NCI-H146 treated with DMSO at 0.1 percent for 48 hours (cell line): ENCODE measurements around the gene HOXA3.

Experiments used
- DNase-seq: peaks from one replicate; lab custom pipeline; 2025; ENCODE audit not compliant: unreplicated experiment; lab: John Stamatoyannopoulos, UW

Gene HOXA3

DNA sequence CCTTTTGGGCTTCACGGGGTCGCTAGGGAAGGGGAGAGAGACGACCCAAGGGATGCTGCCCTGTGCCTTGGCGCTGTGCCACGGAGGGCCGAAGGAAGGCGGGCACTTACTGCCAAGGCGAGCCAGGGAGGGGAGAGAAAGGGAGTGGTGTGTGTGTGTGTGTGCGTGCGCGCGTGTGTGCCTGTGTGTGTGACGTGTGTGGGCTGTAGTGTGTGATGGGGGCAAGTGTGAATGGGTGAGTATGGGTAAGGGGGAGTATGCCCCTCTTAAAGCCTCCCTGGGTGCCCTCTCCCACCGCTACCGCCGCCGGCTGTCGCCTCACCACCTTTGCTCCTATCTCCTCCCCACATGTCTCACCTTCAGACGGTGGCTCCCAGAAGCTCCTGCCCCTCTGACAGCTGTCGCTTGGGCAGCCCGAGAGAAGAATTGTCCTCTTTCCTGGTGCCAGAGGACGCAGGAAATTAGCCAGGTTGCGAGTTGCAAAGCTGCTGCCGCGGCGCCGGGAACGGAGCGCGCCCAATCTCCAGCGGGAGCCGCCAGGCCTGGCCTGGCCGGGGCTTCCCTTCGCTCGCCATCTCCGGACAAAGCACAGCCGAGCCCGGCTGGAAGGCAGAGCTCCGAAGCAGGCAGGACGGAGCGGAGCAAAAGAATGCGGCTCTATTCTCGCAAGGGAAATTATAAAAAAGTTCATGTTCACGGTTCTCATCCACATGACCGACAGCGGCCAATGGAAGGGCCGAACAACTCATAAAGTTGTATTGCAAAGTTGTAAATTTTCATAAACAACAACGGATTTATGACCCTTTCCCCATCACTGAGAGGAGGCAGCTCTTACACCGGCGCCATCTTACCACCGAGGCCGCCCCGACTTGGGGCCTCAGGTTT is at the start of gene HOXA3:
Gene HOXA3 (minus strand): TSS at position 653 of the 885 bp plus-strand sequence. CDS start 41,943 bp downstream, outside the sequence.
- no peak for DNase-seq

DNA sequence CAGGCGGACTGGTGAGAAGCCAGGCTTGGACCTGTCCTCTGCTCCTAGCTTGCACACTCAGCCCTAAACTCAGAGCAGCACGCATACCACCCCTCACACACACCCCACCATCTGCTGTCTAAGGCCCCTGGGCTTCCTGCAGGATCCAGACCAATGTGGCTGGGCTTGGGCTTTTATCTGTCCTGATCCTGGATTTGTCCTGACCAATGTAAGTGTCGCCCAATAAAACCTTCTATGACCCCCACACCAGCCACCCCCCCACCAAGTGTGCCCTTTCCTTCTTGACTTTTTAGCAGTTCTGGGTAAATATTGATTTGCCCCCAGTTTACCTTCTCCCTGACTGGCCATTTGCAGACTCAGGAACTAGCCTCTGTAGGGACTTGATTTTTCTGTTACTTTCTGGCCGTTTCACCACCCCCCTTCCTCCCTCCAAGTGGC is 49.2 kb upstream of the HOXA3 start:
- DNase-seq, result no peak

DNA sequence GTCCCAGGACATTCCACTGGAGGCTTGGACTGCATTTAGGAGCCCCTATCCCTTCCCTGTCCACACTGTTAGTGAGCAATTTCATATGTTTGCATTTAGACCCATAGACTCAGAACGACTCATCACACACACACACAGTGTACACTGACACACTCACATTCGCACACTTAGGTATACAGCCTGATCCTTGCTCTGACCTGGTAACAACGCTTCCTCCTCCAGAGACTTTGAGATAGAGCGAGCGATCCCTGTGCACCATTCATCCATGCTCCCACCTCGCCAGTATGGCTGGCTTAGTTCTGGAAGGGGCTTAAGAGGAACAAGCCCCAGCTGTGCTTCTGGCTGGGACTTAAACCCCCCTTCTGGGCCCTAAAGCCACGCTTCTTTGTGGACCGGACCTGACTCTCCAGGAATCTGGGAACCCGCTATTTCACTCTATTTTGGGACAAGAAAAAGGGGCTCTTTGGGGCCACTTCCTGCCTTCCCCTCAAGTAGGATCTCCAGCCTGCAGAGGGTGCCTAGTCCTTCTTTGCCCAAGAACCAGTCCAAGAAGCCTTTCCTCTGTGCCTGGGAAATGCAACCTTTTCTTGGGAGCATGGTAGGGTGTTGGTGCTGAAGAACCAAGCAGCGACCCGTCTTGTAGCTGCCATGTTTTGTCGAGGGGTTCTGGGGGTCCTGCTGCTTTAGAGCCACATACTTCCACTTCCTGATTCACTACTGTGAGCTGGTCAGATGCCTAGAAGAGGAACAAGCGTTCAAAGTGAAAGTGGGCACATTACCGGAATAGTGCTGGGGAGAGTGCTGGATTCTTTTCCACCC is 48.6 kb upstream of the HOXA3 start:
- no peak for DNase-seq

DNA sequence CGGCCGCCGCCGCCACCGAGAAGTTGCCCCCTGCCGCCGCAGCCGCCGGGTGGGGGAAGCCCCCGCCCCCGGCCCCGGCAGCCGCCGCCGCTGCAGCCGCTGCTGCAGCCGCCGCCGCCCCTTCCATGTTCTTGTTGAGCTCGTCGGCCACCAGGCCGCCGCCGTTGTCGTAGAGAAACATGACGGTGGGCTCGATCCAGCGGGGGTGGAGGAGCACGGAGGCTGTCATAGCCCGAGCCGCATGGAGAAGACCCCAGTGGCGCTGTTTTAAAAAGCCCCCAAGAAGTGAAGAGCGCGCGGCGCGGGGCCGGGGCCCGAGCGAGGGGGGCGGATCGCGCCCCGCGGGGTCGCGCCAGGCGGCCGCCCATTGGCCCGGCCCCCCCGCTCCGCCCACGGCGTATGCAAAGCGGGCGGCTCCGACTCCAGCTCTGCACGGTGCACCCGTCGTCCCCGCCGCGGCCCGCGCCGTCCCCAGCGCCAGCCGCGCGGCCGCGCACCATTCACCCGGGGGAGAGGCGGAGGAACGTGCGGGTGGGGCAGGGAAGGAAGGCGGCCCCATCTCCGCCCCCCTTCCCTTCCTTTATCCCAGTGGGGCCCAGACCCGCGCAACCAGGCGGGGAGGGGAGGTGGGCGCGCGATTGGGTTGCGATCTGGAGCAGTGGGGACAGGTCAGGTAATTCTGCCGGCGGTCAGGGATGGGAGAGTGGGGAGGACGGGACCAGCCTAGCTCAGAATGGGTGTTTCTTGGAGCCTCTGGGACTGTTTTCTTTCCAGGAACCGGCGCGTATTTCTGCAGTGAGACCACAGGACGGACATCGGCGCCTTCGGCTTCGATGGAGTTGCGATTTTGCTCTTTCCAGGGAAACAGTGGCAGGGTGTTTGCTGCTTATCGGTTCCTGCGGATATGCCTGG is 47.7 kb upstream of the HOXA3 start, which contains the start of gene HOXA13:
Gene HOXA13 (minus strand): TSS at position 243 of the 912 bp plus-strand sequence. CDS start 14 bp downstream, at position 229.
- DNase-seq, result peak; percentile 25

DNA sequence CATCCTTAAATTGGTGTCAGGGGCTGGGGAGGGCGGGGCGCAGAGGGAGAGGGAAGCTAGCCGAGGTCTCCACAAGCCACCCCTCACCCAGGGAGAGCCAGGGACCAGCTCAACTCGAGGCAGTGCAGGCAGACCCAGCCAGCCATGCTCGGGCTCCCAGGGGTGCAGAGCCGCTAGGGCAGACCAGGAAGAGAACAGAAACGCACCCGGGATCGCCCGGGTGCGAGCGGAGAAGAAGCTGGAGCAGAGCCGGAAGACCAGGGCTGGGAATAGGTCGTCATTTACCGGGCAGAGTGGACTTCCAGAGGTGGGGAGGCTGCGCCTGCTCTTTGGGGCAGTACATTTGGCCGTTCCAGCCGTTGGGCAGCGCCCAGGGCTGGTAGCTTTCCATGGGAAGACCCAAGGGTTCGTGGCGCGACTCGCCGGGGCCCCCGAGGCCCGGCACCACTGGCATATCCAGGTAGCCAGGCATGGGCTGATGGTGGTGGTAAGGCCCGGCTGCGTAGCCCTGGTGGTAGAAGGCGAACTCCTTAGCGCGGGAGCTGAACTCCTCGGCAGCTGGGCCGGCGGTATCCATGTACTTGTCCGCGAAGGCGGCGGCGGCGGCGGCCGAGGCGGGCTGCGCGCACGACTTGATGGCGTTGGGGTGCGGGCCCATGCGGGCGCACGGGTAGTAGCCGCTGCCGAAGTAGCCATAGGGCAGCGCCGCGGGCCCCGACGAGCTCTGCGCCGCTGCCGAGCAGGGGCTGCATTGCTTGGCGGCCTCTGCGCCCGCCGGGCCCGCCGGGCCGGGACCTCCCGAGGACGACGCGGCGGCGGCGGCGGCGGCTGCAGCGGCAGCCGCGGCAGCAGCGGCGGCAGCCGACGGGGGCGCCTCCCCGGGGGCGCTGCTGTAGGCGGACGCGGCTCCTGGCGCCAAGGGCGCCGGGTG is 46.8 kb upstream of the HOXA3 start:
- DNase-seq, result no peak

DNA sequence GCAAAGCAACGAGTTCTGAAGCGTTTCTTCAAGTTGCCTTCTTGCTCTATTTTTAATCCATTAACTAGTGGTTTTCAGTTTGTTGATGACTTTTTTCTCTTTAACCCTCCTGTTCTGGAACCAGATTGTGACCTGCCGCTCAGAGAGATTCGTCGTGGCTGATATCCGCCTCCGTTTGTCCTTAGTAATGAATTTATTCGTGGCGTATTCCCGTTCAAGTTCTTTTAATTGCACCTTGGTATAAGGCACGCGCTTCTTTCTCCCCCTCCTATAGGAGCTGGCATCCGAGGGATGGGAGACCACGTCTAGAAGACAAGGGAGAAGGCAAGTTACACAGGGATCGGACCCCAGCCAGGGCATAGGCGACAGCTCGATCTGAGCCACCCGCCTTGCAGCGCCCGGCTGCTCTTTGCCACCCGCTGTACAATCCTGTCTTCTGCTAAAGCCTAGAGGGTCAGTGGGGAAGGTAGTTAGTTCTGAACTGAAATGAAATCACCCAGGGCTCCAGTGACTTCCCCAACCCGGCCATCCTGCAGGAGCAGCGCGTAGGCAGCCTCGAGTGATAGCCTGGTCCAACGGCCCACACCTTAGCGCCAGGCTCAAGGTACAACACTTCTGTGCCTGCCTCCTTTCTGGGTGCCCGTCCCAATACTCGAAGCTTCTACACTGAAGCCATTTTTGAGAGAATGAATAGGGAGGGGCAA is 45.9 kb upstream of the HOXA3 start:
- DNase-seq, result no peak

DNA sequence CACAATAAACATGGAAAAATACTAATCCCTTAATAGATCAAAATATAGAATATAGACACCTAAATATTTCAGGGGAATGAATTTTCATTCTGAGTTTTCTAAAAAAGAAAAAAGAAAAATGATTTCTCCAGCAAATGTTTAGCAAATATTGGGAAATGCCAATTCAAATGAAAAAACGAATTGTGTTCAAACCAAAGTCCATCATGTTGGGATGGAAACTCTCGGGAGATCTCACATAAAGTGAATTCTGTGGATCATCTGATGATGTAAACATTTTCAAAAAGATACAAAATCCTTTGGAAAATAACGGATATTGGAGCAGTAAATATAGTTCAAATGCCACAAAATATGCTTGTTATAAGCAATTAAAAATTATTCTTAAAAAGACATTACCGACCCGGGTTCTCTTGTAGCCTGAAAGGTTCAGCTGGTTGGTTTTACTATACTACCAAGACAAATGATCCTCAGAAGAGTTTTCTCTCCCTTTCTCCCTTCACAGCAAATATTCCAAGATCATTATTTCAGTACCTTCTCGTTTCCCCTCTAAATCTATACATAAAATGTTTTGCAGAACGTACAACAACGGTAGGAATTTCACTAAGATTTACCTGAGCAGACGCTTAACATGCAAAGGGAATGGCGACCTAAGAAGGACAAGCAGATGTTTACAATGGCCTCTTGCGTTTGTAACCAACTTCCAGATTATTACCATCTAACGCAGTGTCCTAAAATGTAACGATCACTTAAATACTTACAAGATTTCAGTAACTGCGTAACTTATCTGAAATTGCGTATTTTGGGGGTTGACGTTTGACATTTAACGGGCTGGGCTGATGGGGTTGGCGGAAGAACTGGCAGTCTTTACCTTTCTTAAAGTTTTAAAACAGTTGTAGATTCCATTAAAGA is 45.0 kb upstream of the HOXA3 start:
- no peak for DNase-seq

DNA sequence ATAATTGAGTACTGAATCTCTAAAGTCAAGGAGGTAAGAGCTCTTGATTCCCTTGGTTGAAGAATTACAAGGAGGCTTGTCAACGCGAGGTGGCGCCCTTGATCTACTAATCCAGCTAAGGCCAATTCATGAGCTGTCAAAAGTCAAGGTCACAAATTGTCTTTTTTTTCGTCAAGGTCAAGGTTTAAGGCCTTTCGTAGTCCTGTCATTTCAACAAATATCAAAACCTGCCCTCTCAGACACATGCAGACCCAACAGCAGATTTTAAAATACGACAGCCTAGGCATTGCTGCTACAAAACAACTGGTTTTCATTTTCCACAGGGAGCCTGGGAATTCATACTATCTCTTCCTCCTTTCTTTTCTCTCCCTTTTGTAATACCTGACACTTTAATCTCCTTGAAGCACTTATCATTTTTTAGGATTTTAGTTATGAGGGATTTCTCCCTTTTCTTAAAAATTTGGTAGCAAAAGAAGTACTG is 43.9 kb upstream of the HOXA3 start:
- DNase-seq, result peak; percentile 54

DNA sequence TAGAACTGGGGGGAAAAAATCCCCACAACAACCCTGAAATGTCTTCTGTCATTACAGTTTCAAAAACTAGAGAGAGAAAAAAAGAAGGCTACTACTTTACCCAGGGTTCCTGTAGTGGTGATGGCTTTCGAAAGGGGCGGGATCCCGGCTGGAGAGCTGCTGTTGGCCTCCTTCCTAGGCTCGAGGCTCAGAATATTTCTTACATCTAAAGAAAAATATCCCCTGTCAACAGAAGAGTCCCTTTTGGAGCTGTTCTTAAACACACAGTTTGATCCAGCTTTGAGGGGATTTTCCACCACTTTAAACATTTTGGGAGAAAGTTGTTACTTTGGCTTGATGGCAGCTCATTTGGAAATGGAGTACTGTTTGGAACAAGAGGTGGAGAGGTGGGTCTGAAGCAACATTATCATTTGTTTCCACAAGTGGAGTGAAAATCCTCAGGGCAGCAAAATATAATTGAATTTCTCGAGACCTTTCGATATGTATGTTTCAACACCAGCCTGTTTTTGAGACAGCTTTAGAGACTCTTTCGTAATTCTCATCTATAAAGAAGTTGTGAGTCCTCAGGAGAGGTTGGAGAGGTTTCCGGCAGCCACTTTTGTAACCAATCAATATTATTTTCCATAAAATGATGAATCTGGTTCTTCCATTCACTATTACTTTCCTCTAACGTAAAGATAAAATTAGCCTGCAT is 42.5 kb upstream of the HOXA3 start:
- no peak for DNase-seq

DNA sequence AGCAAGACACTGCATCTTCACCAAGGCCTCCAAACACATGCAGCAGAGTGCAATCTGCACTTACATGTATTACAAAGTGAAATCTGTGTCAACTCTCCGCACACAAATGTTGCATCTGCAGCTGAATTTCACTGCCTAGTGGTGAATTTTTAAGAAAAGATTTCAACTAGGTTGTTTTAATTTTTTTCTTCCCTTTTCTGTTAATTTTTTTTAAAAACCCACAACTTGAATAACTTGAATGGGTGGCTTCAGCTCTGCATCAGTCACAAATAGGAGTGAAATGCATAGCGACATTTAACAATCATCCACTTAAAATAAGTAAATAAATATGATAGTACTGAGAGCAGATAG is 41.6 kb upstream of the HOXA3 start:
- DNase-seq, result no peak

DNA sequence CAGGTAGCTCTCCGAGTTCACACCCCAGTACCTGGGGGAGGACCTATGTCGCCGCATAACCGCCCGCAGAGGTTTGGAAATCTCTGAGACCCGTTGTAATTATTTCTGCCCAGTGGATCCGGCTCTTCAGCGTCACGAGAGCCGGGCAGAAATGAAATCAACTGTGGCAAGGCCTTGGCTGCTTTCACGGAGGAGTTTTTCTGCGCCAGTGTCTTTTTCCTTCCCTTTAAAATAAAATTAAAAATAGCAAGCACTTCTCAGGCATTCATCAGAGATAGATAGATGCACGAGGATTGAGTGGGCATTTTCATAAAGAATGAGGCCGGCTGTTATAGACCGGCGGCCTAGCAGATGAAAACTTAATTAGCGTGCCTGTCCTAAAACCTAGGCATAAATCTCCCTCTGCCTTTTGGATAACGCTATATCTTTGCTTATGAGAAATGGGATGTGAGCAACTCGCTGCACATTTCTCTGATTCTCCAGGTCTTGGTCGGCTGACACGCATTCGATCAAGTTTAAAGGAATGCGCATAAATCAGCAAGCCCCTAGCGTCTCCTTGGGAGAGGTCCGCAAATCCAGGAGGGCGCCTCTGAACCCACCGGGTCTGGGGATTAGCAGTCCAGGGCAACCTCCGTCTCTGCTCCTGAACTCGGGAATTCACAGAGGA is 41.1 kb upstream of the HOXA3 start:
- DNase-seq, result no peak

DNA sequence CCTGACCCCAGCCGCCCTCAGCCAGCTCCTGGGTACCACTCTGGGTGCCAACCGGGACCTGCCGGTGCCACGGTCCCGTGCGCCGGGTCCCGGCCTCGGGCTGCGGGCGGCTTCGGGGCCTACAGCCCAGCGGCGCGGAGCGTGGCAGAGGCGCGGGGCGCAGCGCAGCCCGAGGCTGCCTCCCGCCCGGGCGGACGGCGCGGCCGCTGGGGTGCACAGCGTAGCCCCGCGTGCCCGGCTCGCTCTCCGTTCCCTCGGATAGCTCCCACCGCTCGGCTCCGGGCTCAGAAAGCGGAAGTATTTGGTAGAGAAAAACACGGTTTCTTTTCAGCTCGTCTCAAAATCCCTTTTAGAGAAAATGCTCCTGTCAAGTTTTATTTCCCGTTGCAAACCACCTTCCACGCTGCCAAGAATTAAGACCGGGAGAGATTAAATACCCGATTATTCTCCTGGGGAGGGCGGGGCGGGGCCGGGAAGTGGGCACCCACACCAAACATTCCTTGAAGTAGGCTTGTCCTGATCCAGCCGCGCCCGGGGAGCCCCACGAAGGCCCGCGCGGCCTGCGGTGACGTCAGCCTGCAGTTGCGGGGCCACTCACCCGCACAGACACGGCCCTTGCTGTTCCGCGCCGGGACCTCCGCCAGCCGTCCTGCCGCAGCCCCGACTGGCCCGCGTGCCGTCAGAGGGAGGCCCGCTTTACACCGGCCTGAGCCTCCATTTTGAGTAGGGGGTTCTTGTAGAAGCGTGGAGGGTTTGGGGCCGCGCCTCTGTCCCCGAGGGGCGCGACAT is 40.4 kb upstream of the HOXA3 start:
- no peak for DNase-seq

DNA sequence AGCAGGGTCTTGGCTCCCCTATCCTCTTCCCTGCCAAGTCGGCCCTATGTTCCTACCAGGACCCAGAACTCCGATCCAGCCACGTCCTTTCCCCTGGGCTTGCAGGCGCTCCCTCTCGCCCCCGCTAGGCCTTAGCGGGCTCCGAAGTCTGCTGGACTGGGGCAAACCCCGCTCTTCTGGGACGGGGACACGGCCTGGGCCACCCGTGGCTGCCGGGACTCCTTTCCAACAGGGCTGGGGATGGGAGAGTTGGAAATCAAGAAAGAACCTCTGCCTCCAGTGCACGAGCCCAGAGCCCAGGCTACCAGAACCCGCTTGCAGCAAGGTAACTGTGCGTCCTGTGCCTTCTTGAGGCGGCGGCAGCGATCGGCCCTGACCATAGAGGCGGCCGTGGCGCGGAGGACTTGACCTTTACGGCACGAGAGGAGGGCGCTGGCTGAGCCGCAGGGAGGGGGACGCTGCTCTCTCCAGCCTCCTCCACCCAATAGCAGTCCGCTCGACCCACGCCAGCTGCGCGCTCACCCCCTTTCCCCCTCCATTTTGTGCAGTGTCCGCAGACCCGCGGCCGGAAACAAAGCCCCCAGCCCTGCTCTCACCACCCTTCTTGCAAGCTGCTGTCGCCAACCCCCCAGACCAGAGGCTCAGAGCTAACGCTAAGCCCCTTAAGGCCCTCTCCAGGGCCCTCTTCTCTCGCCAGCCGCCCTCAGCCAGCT is 39.6 kb upstream of the HOXA3 start:
- no peak for DNase-seq

DNA sequence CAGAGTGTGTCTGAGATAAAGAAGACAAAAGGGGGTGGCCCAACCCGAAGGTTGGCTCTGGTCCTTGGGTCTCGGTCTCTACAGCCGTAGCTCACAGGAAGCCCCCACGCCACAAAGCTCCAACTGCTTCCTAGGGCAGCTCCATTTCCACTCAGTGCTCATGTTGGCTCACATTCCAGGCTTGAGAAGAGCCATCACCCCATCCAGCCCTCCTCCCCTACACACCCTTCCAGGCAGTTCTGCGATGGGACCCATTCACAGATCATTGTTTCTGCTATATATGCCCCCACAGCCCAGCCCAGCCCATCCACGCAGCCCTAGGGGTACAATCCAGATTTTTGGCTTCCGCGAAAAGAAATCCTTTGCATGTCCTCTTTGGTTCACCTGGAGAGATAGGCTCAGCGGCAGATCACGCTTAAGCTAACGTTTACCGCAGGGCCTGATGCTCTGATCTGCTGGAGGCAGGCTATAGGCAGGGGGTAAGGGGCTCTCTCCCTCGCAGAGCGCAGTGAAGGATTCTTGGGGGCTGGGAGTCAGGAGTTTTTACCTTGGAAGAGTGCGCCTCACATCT is 38.9 kb upstream of the HOXA3 start:
- no peak for DNase-seq
